Activated CD8-positive, alpha-beta T cell treated with anti-CD3 and anti-CD28 coated beads for 36 hours (primary cell): Measurements from ENCODE around the gene C12orf60. TPM values are rescaled to one million over a fixed set of nuclear protein-coding genes. Genes with fewer than 3 reads are reported as not detected.
"Not testable (repeated sequence)": the region's sequence is repeated elsewhere in the genome, so short reads cannot be mapped to it uniquely, and the experiment has no call there.

Experiments used
- ATAC-seq: fragments of 200-7000 bp; cut with Tn5 transposase; one replicate; pipeline ENCODE4 v1.10.0; 2021; ENCODE audit warnings: mild to moderate bottlenecking, moderate library complexity
- CTCF ChIA-PET: fragments of 350-600 bp; sonication (Branson Sonifier 250); formaldehyde crosslinking; loops from one replicate; lab custom pipeline; 2021; ENCODE audit warnings: antibody characterized with exemption; lab: Charles Lee
- POLR2A ChIA-PET: fragments of 350-600 bp; sonication (Branson Sonifier 250); formaldehyde crosslinking; loops from one replicate; lab custom pipeline; 2021; ENCODE audit warnings: antibody characterized with exemption; lab: Charles Lee
- DNase-seq: peaks from one replicate; pipeline ENCODE4 v3.0.0-alpha.2; 2020
- H3K27ac Mint-ChIP-seq: one replicate; pipeline ENCODE4 v1.8.0; 2021; ENCODE audit warnings: mild to moderate bottlenecking, mixed read lengths
- H3K27me3 Mint-ChIP-seq: one replicate; pipeline ENCODE4 v1.8.0; 2021; ENCODE audit warnings: mixed read lengths
- H3K36me3 Mint-ChIP-seq: one replicate; pipeline ENCODE4 v1.8.0; 2021; ENCODE audit warnings: low read depth, mixed read lengths
- H3K4me1 Mint-ChIP-seq: one replicate; pipeline ENCODE4 v1.8.0; 2021; ENCODE audit warnings: low read depth, mixed read lengths
- H3K4me3 Mint-ChIP-seq: one replicate; pipeline ENCODE4 v1.8.0; 2021; ENCODE audit warnings: mild to moderate bottlenecking, moderate library complexity, mixed read lengths
- H3K9me3 Mint-ChIP-seq: one replicate; pipeline ENCODE4 v1.8.0; 2021; ENCODE audit warnings: mixed read lengths
- intact Hi-C: fragments of 100-400 bp; cut with micrococcal nuclease; formaldehyde crosslinking; loops from one replicate; pipeline ENCODE4 v1.10.0; 2022
- total RNA-seq, 2 experiments: library from RNA; stranded (reverse); gene quantifications; one replicate each; pipeline ENCODE4 v1.2.3, GENCODE V29; 2021
- TF ChIP-seq, protein P1 (sequence below): fragments of 200-600 bp; IDR thresholded peaks from one replicate; pipeline ENCODE4 v1.8.0; 2022; ENCODE audit warnings: antibody characterized with exemption, mild to moderate bottlenecking

The C12orf60 gene, protein sequence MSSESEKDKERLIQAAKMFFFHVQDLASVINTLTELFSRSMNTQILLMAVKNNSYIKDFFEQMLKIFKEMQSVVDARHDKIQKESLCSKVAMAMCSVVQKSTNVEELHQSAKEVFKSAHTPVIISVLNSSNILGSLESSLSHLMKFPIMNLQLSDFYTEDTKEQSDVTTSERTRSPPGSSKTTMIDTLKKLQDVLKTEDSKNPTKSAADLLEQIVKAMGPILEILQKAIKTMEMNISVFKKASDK
- total RNA-seq: 1 to 10 TPM; 3.3 to 4.2 TPM

DNA sequence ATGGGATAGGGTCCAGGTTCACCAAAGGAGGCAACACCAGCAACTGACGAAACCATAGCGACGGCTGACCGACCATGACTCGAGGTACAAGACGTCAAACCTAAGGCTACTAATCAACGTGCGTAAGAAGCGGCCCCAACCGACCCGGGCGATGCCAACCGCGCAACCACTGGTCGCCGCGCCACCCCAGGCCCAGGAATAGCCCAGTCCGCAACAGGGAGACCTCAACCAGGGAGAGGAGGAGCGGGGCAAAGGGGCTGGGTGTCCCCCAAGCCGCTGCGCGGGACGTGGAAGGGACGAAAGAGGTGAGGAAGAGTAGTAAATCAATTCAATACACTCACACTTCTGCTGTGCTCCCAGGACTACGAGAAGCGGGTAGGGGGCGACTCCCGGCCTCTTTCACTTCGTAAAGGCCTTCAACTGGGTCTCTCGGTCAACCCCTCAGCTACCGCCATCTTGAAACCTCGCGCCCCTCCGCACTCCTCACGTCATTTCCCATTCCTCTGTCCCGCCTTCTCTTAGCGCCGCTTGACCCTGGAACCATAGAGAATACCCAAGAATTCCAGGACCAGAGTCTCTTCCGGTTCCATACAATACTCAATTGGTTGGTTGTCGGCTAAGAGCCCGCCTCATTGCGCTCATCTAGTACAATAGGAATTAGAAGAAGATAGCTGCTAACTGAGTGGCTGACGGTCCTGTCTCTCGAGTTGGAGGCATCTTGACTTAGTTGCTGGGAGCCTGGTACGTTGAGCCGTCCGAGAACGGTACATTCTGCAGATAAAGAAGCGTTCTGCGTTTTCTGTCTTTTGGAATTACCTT is at the start of gene C12orf60, which contains the start of gene WBP11:
C12orf60 (plus strand) TSS at position 660 of the 819 bp plus-strand sequence. CDS start 19,266 bp downstream, outside the sequence.
WBP11 (minus strand) TSS at position 468 of the 819 bp plus-strand sequence. CDS start 2,095 bp downstream, outside the sequence.
- intact Hi-C loops: no loop called here
- Mint-ChIP-seq H3K4me3 (no peak within 1 kb of the TSS), H3K9me3 (no peaks in the 10 kb centered on the region), H3K4me1 (peaks cover 37% of the 10 kb centered on the region), H3K27me3 (no peaks in the 10 kb centered on the region), H3K36me3 (peaks cover 26% of the 10 kb centered on the region), H3K27ac (no peak within 1 kb of the TSS)
- ChIA-PET POLR2A (interaction anchor here (1.2 to 3.0 kb wide), 8 partner anchors 10 to 156 kb away, joined by 3 to 33 read pairs (median 5); a partner anchor contains a TSS), CTCF (interaction anchor here (0.9 to 3.4 kb wide), 8 partner anchors 13 to 418 kb away, joined by 3 to 18 read pairs (median 4); partner anchors contain the start of gene RERG)
- peak; percentile 94 for DNase-seq
- peak; percentile 98 for ATAC-seq
- TF ChIP-seq, protein P1, sequence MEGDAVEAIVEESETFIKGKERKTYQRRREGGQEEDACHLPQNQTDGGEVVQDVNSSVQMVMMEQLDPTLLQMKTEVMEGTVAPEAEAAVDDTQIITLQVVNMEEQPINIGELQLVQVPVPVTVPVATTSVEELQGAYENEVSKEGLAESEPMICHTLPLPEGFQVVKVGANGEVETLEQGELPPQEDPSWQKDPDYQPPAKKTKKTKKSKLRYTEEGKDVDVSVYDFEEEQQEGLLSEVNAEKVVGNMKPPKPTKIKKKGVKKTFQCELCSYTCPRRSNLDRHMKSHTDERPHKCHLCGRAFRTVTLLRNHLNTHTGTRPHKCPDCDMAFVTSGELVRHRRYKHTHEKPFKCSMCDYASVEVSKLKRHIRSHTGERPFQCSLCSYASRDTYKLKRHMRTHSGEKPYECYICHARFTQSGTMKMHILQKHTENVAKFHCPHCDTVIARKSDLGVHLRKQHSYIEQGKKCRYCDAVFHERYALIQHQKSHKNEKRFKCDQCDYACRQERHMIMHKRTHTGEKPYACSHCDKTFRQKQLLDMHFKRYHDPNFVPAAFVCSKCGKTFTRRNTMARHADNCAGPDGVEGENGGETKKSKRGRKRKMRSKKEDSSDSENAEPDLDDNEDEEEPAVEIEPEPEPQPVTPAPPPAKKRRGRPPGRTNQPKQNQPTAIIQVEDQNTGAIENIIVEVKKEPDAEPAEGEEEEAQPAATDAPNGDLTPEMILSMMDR: no peak

GRCh38 chr12:14756334-14757143 is 46.9 kb upstream of the C12orf60 start:
- Mint-ChIP-seq H3K36me3 (peaks cover 20% of the 10 kb centered on the region), H3K4me1 (peaks cover 3% of the 10 kb centered on the region), H3K27ac (no peak overlapping the region), H3K27me3 (no peaks in the 10 kb centered on the region), H3K9me3 (peaks cover 14% of the 10 kb centered on the region), H3K4me3 (no peak overlapping the region)
- POLR2A ChIA-PET: interaction anchor here (1.0 kb wide), 1 partner anchor 9 kb away, joined by 3 read pairs; no protein-coding TSS in a partner anchor
- ATAC-seq (no peak), DNase-seq (peak; percentile 14)
- TF ChIP-seq, protein P1: no peak
- CTCF ChIA-PET: interaction anchor here (0.6 to 0.9 kb wide), 3 partner anchors 18 to 1133 kb away, joined by 3 read pairs; no protein-coding TSS in a partner anchor
- intact Hi-C loops: no loop called here

GRCh38 chr12:14759711-14760280 is 43.7 kb upstream of the C12orf60 start:
- H3K9me3 Mint-ChIP-seq: peaks cover 21% of the 10 kb centered on the region
- intact Hi-C loops, DNase-seq, H3K4me3 Mint-ChIP-seq, ATAC-seq, H3K27me3 Mint-ChIP-seq, H3K27ac Mint-ChIP-seq: not testable (repeated sequence)
- H3K4me1 Mint-ChIP-seq: peaks cover 13% of the 10 kb centered on the region
- peaks cover 41% of the 10 kb centered on the region for H3K36me3 Mint-ChIP-seq
- ChIA-PET CTCF (interaction anchor here (1.0 to 2.0 kb wide), 2 partner anchors 10 to 251 kb away, joined by 3 to 7 read pairs; no protein-coding TSS in a partner anchor), POLR2A (interaction anchor here (1.9 kb wide), 1 partner anchor 11 kb away, joined by 6 read pairs; a partner anchor contains a TSS)

DNA sequence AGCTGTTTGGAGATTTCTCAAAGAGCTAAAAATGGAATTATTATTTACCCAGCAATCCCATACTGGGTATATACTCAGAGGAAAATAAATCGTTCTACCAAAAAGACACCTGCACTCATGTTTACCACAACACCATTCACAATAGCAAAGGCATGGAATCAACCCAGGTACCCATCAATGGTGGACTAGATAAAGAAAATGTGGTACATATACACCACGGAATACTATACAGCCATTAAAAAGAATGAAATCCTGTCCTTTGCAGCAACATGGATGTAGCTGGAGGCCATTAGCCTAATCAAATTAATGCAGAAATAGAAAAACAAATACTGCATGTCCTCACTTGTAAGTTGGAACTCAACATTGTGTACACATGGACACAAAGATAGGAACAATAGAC is 38.1 kb upstream of the C12orf60 start:
- intact Hi-C loops: no loop called here
- ChIA-PET CTCF (no interaction called here), POLR2A (interaction anchor here (0.7 kb wide), 2 partner anchors 9 to 19 kb away, joined by 3 read pairs; no protein-coding TSS in a partner anchor)
- ATAC-seq (no peak), DNase-seq (no peak)
- Mint-ChIP-seq H3K4me1 (peaks cover 32% of the 10 kb centered on the region), H3K27me3 (no peaks in the 10 kb centered on the region), H3K4me3 (no peak overlapping the region), H3K36me3 (peaks cover 78% of the 10 kb centered on the region), H3K9me3 (peaks cover 26% of the 10 kb centered on the region), H3K27ac (no peak overlapping the region)
- TF ChIP-seq, protein P1: no peak

DNA sequence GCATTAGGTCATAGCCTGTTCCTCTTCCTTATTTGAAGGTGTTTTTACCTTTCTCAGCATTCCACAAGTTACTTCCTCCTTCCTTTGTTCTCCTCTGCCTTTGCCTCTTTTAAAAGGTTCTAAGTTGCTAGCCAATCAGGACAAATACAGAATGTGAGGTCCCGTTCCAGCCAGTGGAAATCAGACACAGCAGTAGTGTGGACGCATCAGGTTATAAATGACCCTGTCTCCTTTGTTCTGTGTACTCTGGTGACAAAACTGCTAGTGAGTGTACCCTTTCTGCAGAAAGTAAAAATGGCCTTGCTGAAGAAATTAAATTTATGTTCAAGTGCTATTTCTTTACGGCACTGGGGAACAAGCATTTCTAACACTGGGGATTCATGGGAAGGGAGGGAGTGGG is 37.5 kb upstream of the C12orf60 start:
- H3K4me3 Mint-ChIP-seq, intact Hi-C loops, POLR2A ChIA-PET, CTCF ChIA-PET, H3K27me3 Mint-ChIP-seq, ATAC-seq, H3K27ac Mint-ChIP-seq, DNase-seq: not testable (repeated sequence)
- Mint-ChIP-seq H3K9me3 (peaks cover 21% of the 10 kb centered on the region), H3K36me3 (peaks cover 79% of the 10 kb centered on the region), H3K4me1 (peaks cover 32% of the 10 kb centered on the region)
